GM20000 (cell line): Measurements from ENCODE around the gene ACTC1.
"Not testable (repeated sequence)": the region's sequence is repeated elsewhere in the genome, so short reads cannot be mapped to it uniquely, and the experiment has no call there.

Experiments used
- DNase-seq: peaks from one replicate; pipeline ENCODE4 v3.0.0; 2012; ENCODE audit warnings: low spot score
- TF ChIP-seq, protein P1 (sequence below): IDR thresholded peaks from 2 replicates; pipeline ENCODE4 v1.5.1; 2012; ENCODE audit warnings: mild to moderate bottlenecking, control low read depth; ENCODE audit errors: extremely low read depth, missing control alignments

Gene ACTC1

DNA sequence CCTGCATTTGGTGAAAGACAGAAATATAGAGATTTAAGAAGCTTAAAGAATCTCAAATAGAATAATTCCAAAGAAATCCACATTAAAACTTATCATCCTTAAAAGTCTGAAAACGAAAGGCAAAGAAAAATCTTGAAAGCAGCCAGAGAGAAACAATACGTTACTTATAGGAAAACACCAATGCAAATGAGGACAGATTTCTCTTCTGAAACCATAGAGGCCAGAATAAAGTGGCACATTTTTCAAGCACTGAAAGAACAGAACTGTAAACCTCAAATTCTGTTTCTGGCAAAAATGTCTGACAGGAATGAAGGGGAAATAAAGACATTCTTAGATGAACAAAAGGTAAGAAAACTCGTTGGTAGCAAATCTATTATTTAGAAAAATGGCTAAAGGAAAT is 13.8 kb upstream of the ACTC1 start:
- TF ChIP-seq, protein P1, sequence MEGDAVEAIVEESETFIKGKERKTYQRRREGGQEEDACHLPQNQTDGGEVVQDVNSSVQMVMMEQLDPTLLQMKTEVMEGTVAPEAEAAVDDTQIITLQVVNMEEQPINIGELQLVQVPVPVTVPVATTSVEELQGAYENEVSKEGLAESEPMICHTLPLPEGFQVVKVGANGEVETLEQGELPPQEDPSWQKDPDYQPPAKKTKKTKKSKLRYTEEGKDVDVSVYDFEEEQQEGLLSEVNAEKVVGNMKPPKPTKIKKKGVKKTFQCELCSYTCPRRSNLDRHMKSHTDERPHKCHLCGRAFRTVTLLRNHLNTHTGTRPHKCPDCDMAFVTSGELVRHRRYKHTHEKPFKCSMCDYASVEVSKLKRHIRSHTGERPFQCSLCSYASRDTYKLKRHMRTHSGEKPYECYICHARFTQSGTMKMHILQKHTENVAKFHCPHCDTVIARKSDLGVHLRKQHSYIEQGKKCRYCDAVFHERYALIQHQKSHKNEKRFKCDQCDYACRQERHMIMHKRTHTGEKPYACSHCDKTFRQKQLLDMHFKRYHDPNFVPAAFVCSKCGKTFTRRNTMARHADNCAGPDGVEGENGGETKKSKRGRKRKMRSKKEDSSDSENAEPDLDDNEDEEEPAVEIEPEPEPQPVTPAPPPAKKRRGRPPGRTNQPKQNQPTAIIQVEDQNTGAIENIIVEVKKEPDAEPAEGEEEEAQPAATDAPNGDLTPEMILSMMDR = no peak
- DNase-seq = no peak

DNA sequence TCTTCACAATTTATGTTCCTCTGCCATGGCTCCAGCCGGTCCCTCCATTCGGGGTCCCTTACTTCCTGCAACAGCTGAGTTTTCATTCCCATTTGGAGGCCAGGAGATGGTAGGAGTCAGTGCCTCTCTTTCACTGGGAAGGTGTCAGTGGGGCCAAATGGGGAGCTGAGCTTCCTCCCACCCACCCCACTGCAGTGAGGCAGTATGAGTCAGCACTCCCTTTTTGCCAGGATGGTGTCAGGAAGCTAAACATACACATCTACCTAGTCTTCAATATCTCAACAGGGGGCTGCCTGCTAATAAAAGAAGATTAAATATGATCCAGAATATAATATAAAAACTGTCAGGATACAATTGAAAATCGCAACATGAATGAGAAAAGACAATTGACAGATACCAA is 12.7 kb upstream of the ACTC1 start:
- TF ChIP-seq, protein P1 = no peak
- no peak for DNase-seq

DNA sequence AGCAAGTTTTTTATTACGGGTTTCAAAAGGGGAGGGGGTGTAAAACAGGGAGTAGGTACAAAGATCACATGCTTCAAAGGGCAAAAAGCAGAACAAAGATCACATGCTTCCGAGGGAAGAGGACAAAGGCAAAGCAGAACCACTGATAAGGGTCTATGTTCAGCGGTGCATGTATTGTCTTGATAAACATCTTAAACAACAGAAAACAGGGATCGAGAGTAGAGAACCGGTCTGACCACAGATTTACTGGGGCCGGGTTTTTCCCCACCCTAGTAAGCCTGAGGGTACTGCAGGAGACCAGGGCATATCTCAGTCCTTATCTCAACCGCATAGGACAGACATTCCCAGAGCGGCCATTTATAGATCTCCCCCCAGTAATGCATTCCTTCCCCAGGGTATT is 11.9 kb upstream of the ACTC1 start:
- DNase-seq = not testable (repeated sequence)

DNA sequence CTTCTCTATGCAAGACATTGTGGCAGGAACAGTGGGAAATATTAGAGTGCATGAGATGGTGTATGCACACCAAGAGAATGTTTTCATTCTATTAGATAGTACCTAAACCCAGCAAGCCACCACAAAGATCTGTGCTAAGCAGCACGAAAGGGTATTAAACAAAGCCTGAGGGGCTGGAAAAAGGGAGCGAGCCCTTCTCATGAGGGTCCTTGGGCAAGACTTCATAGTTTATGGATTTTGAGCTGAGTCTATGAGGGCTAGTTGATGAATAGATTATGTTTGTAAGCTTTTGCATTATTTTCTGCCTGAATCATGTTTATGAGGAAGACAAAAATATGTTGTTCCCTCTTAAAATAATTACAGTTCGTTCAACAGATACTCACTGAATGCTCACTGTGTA is 9.4 kb upstream of the ACTC1 start:
- DNase-seq = no peak
- TF ChIP-seq, protein P1 = no peak

DNA sequence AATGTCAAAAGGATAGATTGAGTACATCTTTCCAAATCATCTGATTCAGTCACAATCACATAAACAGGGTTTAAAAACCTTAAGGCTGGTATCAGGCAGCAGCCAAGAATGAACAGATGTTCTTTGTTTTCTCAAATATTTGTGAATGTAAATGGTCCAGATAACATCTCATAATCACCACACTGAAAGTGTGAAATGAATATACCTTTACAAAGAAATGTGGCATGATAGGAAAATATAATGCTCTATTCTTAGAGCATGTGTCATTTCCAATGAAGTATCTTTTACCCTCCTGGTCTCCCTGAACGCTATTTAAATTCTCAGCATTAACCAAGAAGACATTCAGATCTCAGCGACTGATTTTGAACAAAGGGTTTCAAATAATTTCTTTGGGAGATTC is 8.8 kb upstream of the ACTC1 start:
- TF ChIP-seq, protein P1 = no peak
- DNase-seq = no peak

DNA sequence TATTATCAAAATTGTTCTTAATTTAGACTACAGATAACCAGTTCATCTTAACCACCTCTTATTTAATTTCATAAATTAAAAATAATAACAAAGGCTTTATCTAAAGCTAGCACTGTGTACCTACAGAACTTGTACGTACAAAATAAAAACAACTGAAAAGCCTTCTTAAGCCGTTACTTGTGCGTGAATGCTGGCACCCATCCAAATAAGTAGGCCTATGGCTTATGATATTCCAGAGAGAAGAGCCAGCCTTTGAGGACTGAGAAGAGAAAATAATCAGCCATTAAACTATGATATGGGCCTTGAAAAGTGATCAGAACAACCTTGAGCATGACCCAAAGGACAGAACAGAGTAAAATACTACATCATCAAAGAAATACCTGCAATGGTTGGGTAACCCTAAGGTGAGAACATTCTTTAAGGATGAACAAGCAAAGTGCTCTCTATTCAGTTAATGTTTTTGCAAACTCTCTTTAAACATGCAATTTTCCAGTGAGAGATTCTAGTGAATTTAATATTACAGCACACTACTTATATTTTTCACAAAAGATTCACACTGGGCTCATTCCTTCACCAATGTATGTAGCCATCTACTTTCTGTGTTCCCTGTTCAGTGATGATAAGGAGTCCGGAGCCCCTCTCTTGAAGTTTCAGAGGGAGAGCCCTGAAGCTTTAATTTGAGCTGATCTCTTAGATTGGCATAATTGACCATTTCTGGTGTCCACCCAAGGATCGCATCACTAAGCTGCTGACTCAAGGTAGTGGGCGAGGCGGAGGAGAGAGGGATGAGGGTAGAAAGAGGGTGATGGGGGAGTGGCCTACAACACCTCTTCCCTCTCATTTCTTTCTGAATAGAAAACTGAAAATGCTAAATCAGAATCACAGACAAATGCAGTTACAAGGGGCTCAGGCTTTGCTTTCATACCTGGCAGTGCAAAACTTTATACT is 7.7 kb upstream of the ACTC1 start:
- no peak for DNase-seq
- TF ChIP-seq, protein P1 = no peak

DNA sequence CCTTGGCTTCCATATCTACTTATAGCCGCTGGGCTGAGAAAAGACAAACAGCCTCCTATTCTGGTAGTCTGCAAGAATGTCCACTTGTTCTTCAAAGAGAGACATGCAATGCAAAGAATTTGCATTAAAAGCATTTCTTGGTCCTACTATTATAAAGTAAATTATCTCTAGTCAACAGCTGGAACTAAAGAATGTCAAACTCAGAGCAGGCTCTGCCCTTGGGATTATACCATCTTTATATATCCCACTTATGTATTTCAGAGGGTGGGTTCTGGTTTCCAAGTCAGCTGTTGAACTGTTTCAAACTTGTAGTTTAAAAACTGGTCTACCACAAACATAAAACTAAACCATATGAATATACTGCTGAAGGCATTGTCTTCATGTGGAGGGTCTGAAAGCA is 7.0 kb upstream of the ACTC1 start:
- no peak for DNase-seq
- TF ChIP-seq, protein P1 = no peak
